Keratinocyte (primary cell): ENCODE results near the gene STIM1. TPM values are rescaled to one million over a fixed set of nuclear protein-coding genes. Genes with fewer than 3 reads are reported as not detected.
"Not testable (repeated sequence)": the region's sequence is repeated elsewhere in the genome, so short reads cannot be mapped to it uniquely, and the experiment has no call there.

Experiments used
- DNase-seq: peaks from one replicate; pipeline ENCODE4 v3.0.0-alpha.2; 2011; ENCODE audit warnings: low read depth, missing footprints, low spot score
- FAIRE-seq: peaks from 2 replicates; lab custom pipeline; 2011; peaks lifted over from hg19 to GRCh38; lab: Jason Lieb, UNC
- H2AFZ ChIP-seq: 2 replicates; pipeline ENCODE4 v1.6.0; 2012; ENCODE audit warnings: low read length, control low read depth, inconsistent platforms; ENCODE audit not compliant: control insufficient read depth
- H3K27ac ChIP-seq: 2 replicates; pipeline ENCODE4 v1.5.1; 2011; ENCODE audit warnings: low read length; ENCODE audit not compliant: control insufficient read depth, insufficient read depth
- H3K27me3 ChIP-seq: 3 replicates; pipeline ENCODE4 v1.6.0; 2011; ENCODE audit warnings: low read length; ENCODE audit not compliant: control insufficient read depth, insufficient read depth; ENCODE audit errors: extremely low read depth
- H3K36me3 ChIP-seq, 2 experiments: 2 replicates in 1 of 2; 3 replicates in 1 of 2; pipeline ENCODE4 v1.5.1; 2011; ENCODE audit warnings: low read length in 2 of 2, mild to moderate bottlenecking in 1 of 2; ENCODE audit not compliant: control insufficient read depth in 2 of 2, insufficient read depth in 2 of 2; ENCODE audit errors: extremely low read depth in 1 of 2
- H3K4me1 ChIP-seq: 3 replicates; pipeline ENCODE4 v1.5.1; 2011; ENCODE audit warnings: low read length; ENCODE audit not compliant: control insufficient read depth, insufficient read depth; ENCODE audit errors: extremely low read depth
- H3K4me2 ChIP-seq: 3 replicates; pipeline ENCODE4 v1.6.0; 2011; ENCODE audit warnings: low read depth, low read length; ENCODE audit not compliant: control insufficient read depth, insufficient read depth; ENCODE audit errors: extremely low read depth
- H3K4me3 ChIP-seq, 3 experiments: fragments of 200-600 bp in 1 of 3; sonication (generic) in 1 of 3; 2 replicates in 2 of 3; 3 replicates in 1 of 3; pipeline ENCODE4 v1.5.1; 2011 to 2016; ENCODE audit warnings: low read length in 3 of 3, mild to moderate bottlenecking in 3 of 3, control low read depth in 2 of 3, inconsistent platforms in 1 of 3, low read depth in 1 of 3, mixed read lengths in 1 of 3, mixed run types in 1 of 3, moderate library complexity in 1 of 3; ENCODE audit not compliant: control insufficient read depth in 2 of 3, insufficient read depth in 2 of 3; ENCODE audit errors: extremely low read depth in 1 of 3
- H3K79me2 ChIP-seq: 2 replicates; pipeline ENCODE4 v1.6.0; 2012; ENCODE audit warnings: low read length; ENCODE audit not compliant: control insufficient read depth, insufficient read depth
- H3K9ac ChIP-seq: 3 replicates; pipeline ENCODE4 v1.6.0; 2011; ENCODE audit warnings: low read length; ENCODE audit not compliant: control insufficient read depth, insufficient read depth; ENCODE audit errors: extremely low read depth
- H3K9me1 ChIP-seq: 3 replicates; pipeline ENCODE4 v1.6.0; 2011; ENCODE audit warnings: low read length; ENCODE audit not compliant: control insufficient read depth, insufficient read depth; ENCODE audit errors: extremely low read depth
- H3K9me3 ChIP-seq: 2 replicates; pipeline ENCODE4 v1.5.1; 2012; ENCODE audit warnings: low read depth, low read length; ENCODE audit not compliant: control insufficient read depth
- H4K20me1 ChIP-seq: 3 replicates; pipeline ENCODE4 v1.6.0; 2011; ENCODE audit warnings: low read length; ENCODE audit not compliant: control insufficient read depth, insufficient read depth; ENCODE audit errors: extremely low read depth
- CTCF ChIP-seq, 3 experiments: IDR thresholded peaks in 1 of 3; conservative IDR thresholded peaks in 1 of 3; optimal IDR thresholded peaks in 1 of 3; 2 replicates in 2 of 3; 3 replicates in 1 of 3; pipeline versions ENCODE3 to v1.5.1; 2011; ENCODE audit warnings: low read length in 3 of 3, mild to moderate bottlenecking in 3 of 3, moderate library complexity in 2 of 3, control low read depth in 1 of 3, inconsistent platforms in 1 of 3; ENCODE audit not compliant: insufficient read depth in 2 of 3; ENCODE audit errors: extremely low read depth in 1 of 3
- EZH2 ChIP-seq: IDR thresholded peaks from one replicate; pipeline ENCODE4 v1.6.1; 2012; ENCODE audit warnings: inconsistent platforms, mild to moderate bottlenecking, low read length, moderate library complexity
- dilution Hi-C: fragments of 300-500 bp; cut with MboI; formaldehyde crosslinking; loops from one replicate; pipeline ENCODE4 v1.7.0; 2020; ENCODE audit warnings: low sequenced_read_pairs; ENCODE audit not compliant: extremely low pct_ligation_motif_present
- polyA plus RNA-seq, 5 experiments: library from polyadenylated mRNA; depleted of rRNA in 3 of 5; stranded (reverse) in 3 of 5; stranded (forward) in 1 of 5; unstranded in 1 of 5; fragments of >200 nt; gene quantifications; 1 replicate in 1 of 5; 2 replicates in 3 of 5; 3 replicates in 1 of 5; pipeline versions ENCODE4 v1.2.1 to v1.2.3, GENCODE V29; 2011 to 2012; ENCODE audit warnings: missing spikeins in 2 of 5, low read depth in 1 of 5, low replicate concordance in 1 of 5

Gene STIM1
- polyA plus RNA-seq, 1 donor (not counting 4 experiments of a cell fraction or from before 2014, with no cell fraction given): 23.7 TPM

- Histone ChIP-seq H2AFZ (no peak overlapping the region), H3K27ac (no peak overlapping the region), H3K4me1 (peaks cover 9% of the 10 kb centered on the region), H3K27me3 (no peaks in the 10 kb centered on the region), H3K9ac (no peak overlapping the region), H3K79me2 (no peaks in the 10 kb centered on the region), H4K20me1 (no peaks in the 10 kb centered on the region), H3K9me3 (no peaks in the 10 kb centered on the region), H3K9me1 (no peaks in the 10 kb centered on the region), H3K36me3 (peaks cover 2 to 18% of the 10 kb centered on the region in 2 experiments), H3K4me3 (no peak overlapping the region), H3K4me2 (no peak overlapping the region)
- DNase-seq (no peak), FAIRE-seq (no peak)
- TF ChIP-seq CTCF (optimal IDR thresholded peaks at IDR 0.05 in 1 of 3, IDR thresholded peaks at IDR 0.05 in 1 of 3, conservative IDR thresholded peaks at IDR 0.05 in 1 of 3; ENCODE audit: extremely low read depth in 1 of 3, insufficient read depth in 2 of 3, low read length in 3 of 3) (no peak), EZH2 (no peak)
- dilution Hi-C loops: no loop called here
These were observed 271.9 kb downstream of the STIM1 start for GRCh38 chr11:4127357-4127756.

GRCh38 chr11:4130219-4130618 lies 274.8 kb downstream of the STIM1 start:
- peaks cover 2 to 21% of the 10 kb centered on the region in 2 experiments for H3K36me3 ChIP-seq
- not testable (repeated sequence) for FAIRE-seq

GRCh38 chr11:4134806-4135205 lies 279.3 kb downstream of the STIM1 start:
- Histone ChIP-seq H3K79me2 (no peaks in the 10 kb centered on the region), H3K4me3 (no peak overlapping the region), H3K9me1 (no peaks in the 10 kb centered on the region), H3K4me2 (no peak overlapping the region), H3K36me3 (peaks cover 4 to 13% of the 10 kb centered on the region in 2 experiments), H3K9me3 (no peaks in the 10 kb centered on the region), H3K4me1 (no peaks in the 10 kb centered on the region), H3K9ac (no peak overlapping the region), H2AFZ (no peak overlapping the region), H3K27ac (no peak overlapping the region), H4K20me1 (no peaks in the 10 kb centered on the region), H3K27me3 (no peaks in the 10 kb centered on the region)
- dilution Hi-C loops: no loop called here
- no peak for TF ChIP-seq CTCF (optimal IDR thresholded peaks at IDR 0.05 in 1 of 3, IDR thresholded peaks at IDR 0.05 in 1 of 3, conservative IDR thresholded peaks at IDR 0.05 in 1 of 3; ENCODE audit: extremely low read depth in 1 of 3, insufficient read depth in 2 of 3, low read length in 3 of 3)
- TF ChIP-seq EZH2: no peak
- no peak for FAIRE-seq
- DNase-seq: no peak

More at GRCh38 chr11:4130219-4130618, 274.8 kb downstream of the STIM1 start:
- H3K79me2 ChIP-seq, H3K4me3 ChIP-seq, H3K9me3 ChIP-seq, H3K9ac ChIP-seq, H4K20me1 ChIP-seq, H3K27me3 ChIP-seq, H3K27ac ChIP-seq, H3K4me2 ChIP-seq, dilution Hi-C loops, DNase-seq, H2AFZ ChIP-seq, H3K9me1 ChIP-seq, H3K4me1 ChIP-seq: not testable (repeated sequence)
